ENCODE results near the gene TPSG1. TPM values are rescaled to one million over a fixed set of nuclear protein-coding genes. Genes with fewer than 3 reads are reported as not detected.

Gene TPSG1
- polyA plus RNA-seq, 1 donor (not counting 4 experiments of a cell fraction or from before 2014, with no cell fraction given), result not detected

- Histone ChIP-seq H3K9me3 (ENCODE audit: control insufficient read depth, low read depth, low read length) (no peaks in the 10 kb centered on the region), H3K9me1 (ENCODE audit: control insufficient read depth, extremely low read depth, insufficient read depth, low read length) (no peaks in the 10 kb centered on the region), H3K27me3 (ENCODE audit: control insufficient read depth, extremely low read depth, insufficient read depth, low read length) (no peaks in the 10 kb centered on the region), H3K79me2 (ENCODE audit: control insufficient read depth, insufficient read depth, low read length) (no peaks in the 10 kb centered on the region), H2AFZ (ENCODE audit: control insufficient read depth, low read length) (no peak overlapping the region), H3K4me1 (ENCODE audit: control insufficient read depth, extremely low read depth, insufficient read depth, low read length) (no peaks in the 10 kb centered on the region), H3K27ac (ENCODE audit: control insufficient read depth, insufficient read depth, low read length) (no peak overlapping the region), H4K20me1 (ENCODE audit: control insufficient read depth, extremely low read depth, insufficient read depth, low read length) (no peaks in the 10 kb centered on the region), H3K36me3 (ENCODE audit: control insufficient read depth in 2 of 2, extremely low read depth in 1 of 2, insufficient read depth in 2 of 2, low read length in 2 of 2) (no peaks in the 10 kb centered on the region), H3K4me2 (ENCODE audit: control insufficient read depth, extremely low read depth, insufficient read depth, low read depth, low read length) (no peak overlapping the region), H3K4me3 (ENCODE audit: control insufficient read depth in 2 of 3, extremely low read depth in 1 of 3, insufficient read depth in 2 of 3, low read depth in 1 of 3, low read length in 3 of 3) (no peak overlapping the region), H3K9ac (ENCODE audit: control insufficient read depth, extremely low read depth, insufficient read depth, low read length) (no peak overlapping the region)
- TF ChIP-seq EZH2 (IDR thresholded peaks at IDR 0.05; ENCODE audit: low read length), result no peak
- DNase-seq (ENCODE audit: low read depth, low spot score) (no peak), FAIRE-seq (no peak)
- dilution Hi-C loops (cut with MboI; ENCODE audit: extremely low pct_ligation_motif_present, low sequenced_read_pairs), result no loop called here
These were observed 51.1 kb downstream of the TPSG1 start for GRCh38 chr16:1173788-1174451.

GRCh38 chr16:1172651-1173050 lies 52.4 kb downstream of the TPSG1 start:
- H4K20me1 ChIP-seq (ENCODE audit: control insufficient read depth, extremely low read depth, insufficient read depth, low read length), result no peaks in the 10 kb centered on the region
- no peak overlapping the region for H3K4me2 ChIP-seq (ENCODE audit: control insufficient read depth, extremely low read depth, insufficient read depth, low read depth, low read length)
- no peak overlapping the region for H3K9ac ChIP-seq (ENCODE audit: control insufficient read depth, extremely low read depth, insufficient read depth, low read length)
- no peaks in the 10 kb centered on the region for H3K36me3 ChIP-seq (ENCODE audit: control insufficient read depth in 2 of 2, extremely low read depth in 1 of 2, insufficient read depth in 2 of 2, low read length in 2 of 2)
- no peak overlapping the region for H3K4me3 ChIP-seq (ENCODE audit: control insufficient read depth in 2 of 3, extremely low read depth in 1 of 3, insufficient read depth in 2 of 3, low read depth in 1 of 3, low read length in 3 of 3)
- DNase-seq (ENCODE audit: low read depth, low spot score) (no peak), FAIRE-seq (no peak)
- dilution Hi-C loops (cut with MboI; ENCODE audit: extremely low pct_ligation_motif_present, low sequenced_read_pairs), result no loop called here
- no peaks in the 10 kb centered on the region for H3K9me1 ChIP-seq (ENCODE audit: control insufficient read depth, extremely low read depth, insufficient read depth, low read length)
- no peak overlapping the region for H3K27ac ChIP-seq (ENCODE audit: control insufficient read depth, insufficient read depth, low read length)
- no peaks in the 10 kb centered on the region for H3K4me1 ChIP-seq (ENCODE audit: control insufficient read depth, extremely low read depth, insufficient read depth, low read length)
- TF ChIP-seq CTCF (optimal IDR thresholded peaks at IDR 0.05 in 1 of 3, IDR thresholded peaks at IDR 0.05 in 1 of 3, conservative IDR thresholded peaks at IDR 0.05 in 1 of 3; ENCODE audit: extremely low read depth in 1 of 3, insufficient read depth in 2 of 3, low read length in 3 of 3), result no peak
- TF ChIP-seq EZH2 (IDR thresholded peaks at IDR 0.05; ENCODE audit: low read length), result no peak
- no peaks in the 10 kb centered on the region for H3K27me3 ChIP-seq (ENCODE audit: control insufficient read depth, extremely low read depth, insufficient read depth, low read length)
- no peak overlapping the region for H2AFZ ChIP-seq (ENCODE audit: control insufficient read depth, low read length)
- H3K79me2 ChIP-seq (ENCODE audit: control insufficient read depth, insufficient read depth, low read length), result no peaks in the 10 kb centered on the region
- H3K9me3 ChIP-seq (ENCODE audit: control insufficient read depth, low read depth, low read length), result no peaks in the 10 kb centered on the region
